Tibial nerve (tissue), 3 donors: ENCODE data around the gene EDN3.

Experiments used
- CTCF ChIP-seq, 5 experiments: fragments of 200-600 bp in 3 of 5; fragments of 450-650 bp in 2 of 5; sonication (generic) in 3 of 5; IDR thresholded peaks; one replicate each; pipeline ENCODE4 v1.5.1; 2016 to 2019; ENCODE audit warnings: antibody characterized with exemption in 5 of 5, mild to moderate bottlenecking in 3 of 5, moderate library complexity in 2 of 5
- POLR2A ChIP-seq, 2 donors: fragments of 450-650 bp; IDR thresholded peaks; one replicate each; pipeline ENCODE4 v1.6.1; 2017; ENCODE audit warnings: antibody characterized with exemption in 2 of 2, mild to moderate bottlenecking in 2 of 2, moderate library complexity in 2 of 2

DNA sequence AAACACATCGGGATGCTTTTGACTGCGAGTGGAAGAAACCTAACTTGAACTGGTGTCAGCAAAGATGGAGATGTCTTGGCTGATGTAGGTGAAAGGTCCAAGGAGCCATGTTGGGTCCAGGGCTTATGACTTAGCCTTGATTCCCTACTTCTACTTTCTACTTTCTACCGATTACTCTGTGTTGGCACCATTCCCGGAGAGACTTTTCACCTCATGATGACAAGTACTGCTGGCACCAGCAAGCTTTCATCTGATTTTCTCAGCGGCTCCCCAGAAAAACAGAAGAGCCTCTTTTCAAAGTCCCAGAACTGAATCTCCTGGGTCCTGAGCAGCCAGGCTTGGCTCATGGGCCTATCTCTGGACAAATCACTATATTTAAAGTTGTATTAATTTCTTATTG is 4.9 kb upstream of the EDN3 start:
- TF ChIP-seq POLR2A (IDR thresholded peaks at IDR 0.05) (no peak), CTCF (IDR thresholded peaks at IDR 0.05) (no peak)
